ENCODE data around the gene GJA4.

The GJA4 gene

GRCh38 chr1:34822202-34822601, 29.4 kb downstream of the GJA4 start:
- ATAC-seq (ENCODE audit: insufficient read depth, low read depth) = no peak
- H3K4me3 ChIP-seq (ENCODE audit: low read depth in 1 of 2, low read length in 2 of 2) = no peak overlapping the region

GRCh38 chr1:34824817-34825454, 32.1 kb downstream of the GJA4 start:
- TF ChIP-seq CTCF (IDR thresholded peaks at IDR 0.05; ENCODE audit: borderline replicate concordance, extremely low read depth, low read length, poor library complexity, severe bottlenecking) (no peak), EZH2 (IDR thresholded peaks at IDR 0.05; ENCODE audit: borderline replicate concordance, low read depth, low read length, severe bottlenecking) (no peak)

More at GRCh38 chr1:34822202-34822601, 29.4 kb downstream of the GJA4 start:
- Histone ChIP-seq H3K4me2 (ENCODE audit: insufficient read depth, low read length) (no peak overlapping the region), H3K9me3 (ENCODE audit: insufficient read depth, low read length, severe bottlenecking) (no peaks in the 10 kb centered on the region), H3K36me3 (ENCODE audit: insufficient read depth, low read length) (no peaks in the 10 kb centered on the region), H3K27ac (ENCODE audit: low read length) (no peak overlapping the region), H3K9ac (ENCODE audit: low read depth, low read length) (no peak overlapping the region), H3K79me2 (ENCODE audit: insufficient read depth, low read length) (no peaks in the 10 kb centered on the region), H3K27me3 (ENCODE audit: insufficient read depth, low read length, poor library complexity) (no peaks in the 10 kb centered on the region), H4K20me1 (ENCODE audit: insufficient read depth, low read length) (no peaks in the 10 kb centered on the region), H2AFZ (ENCODE audit: low read depth, low read length) (no peak overlapping the region), H3K4me1 (ENCODE audit: insufficient read depth, low read length) (no peaks in the 10 kb centered on the region)
- TF ChIP-seq EZH2 (IDR thresholded peaks at IDR 0.05; ENCODE audit: borderline replicate concordance, low read depth, low read length, severe bottlenecking) (no peak), CTCF (IDR thresholded peaks at IDR 0.05; ENCODE audit: borderline replicate concordance, extremely low read depth, low read length, poor library complexity, severe bottlenecking) (no peak)
- DNase-seq = no peak

GRCh38 chr1:34825455-34826091, 32.8 kb downstream of the GJA4 start:
- Histone ChIP-seq H3K4me2 (ENCODE audit: insufficient read depth, low read length) (no peak overlapping the region), H3K79me2 (ENCODE audit: insufficient read depth, low read length) (no peaks in the 10 kb centered on the region), H3K27me3 (ENCODE audit: insufficient read depth, low read length, poor library complexity) (no peaks in the 10 kb centered on the region), H4K20me1 (ENCODE audit: insufficient read depth, low read length) (0 out of 2 replicates have a peak, but pooled peaks cover 3% of the 10 kb centered on the region), H3K4me3 (ENCODE audit: low read depth in 1 of 2, low read length in 2 of 2) (no peak overlapping the region), H3K9ac (ENCODE audit: low read depth, low read length) (no peak overlapping the region), H3K27ac (ENCODE audit: low read length) (no peak overlapping the region), H2AFZ (ENCODE audit: low read depth, low read length) (no peak overlapping the region), H3K4me1 (ENCODE audit: insufficient read depth, low read length) (no peaks in the 10 kb centered on the region), H3K9me3 (ENCODE audit: insufficient read depth, low read length, severe bottlenecking) (no peaks in the 10 kb centered on the region), H3K36me3 (ENCODE audit: insufficient read depth, low read length) (no peaks in the 10 kb centered on the region)
- DNase-seq = no peak
- ATAC-seq (ENCODE audit: insufficient read depth, low read depth) = no peak
- TF ChIP-seq CTCF (IDR thresholded peaks at IDR 0.05; ENCODE audit: borderline replicate concordance, extremely low read depth, low read length, poor library complexity, severe bottlenecking) (no peak), EZH2 (IDR thresholded peaks at IDR 0.05; ENCODE audit: borderline replicate concordance, low read depth, low read length, severe bottlenecking) (no peak)

More at GRCh38 chr1:34824817-34825454, 32.1 kb downstream of the GJA4 start:
- Histone ChIP-seq H3K9me3 (ENCODE audit: insufficient read depth, low read length, severe bottlenecking) (no peaks in the 10 kb centered on the region), H3K4me1 (ENCODE audit: insufficient read depth, low read length) (no peaks in the 10 kb centered on the region), H4K20me1 (ENCODE audit: insufficient read depth, low read length) (0 out of 2 replicates have a peak, but pooled peaks cover 3% of the 10 kb centered on the region), H3K4me3 (ENCODE audit: low read depth in 1 of 2, low read length in 2 of 2) (no peak overlapping the region), H3K27me3 (ENCODE audit: insufficient read depth, low read length, poor library complexity) (no peaks in the 10 kb centered on the region), H2AFZ (ENCODE audit: low read depth, low read length) (no peak overlapping the region), H3K79me2 (ENCODE audit: insufficient read depth, low read length) (no peaks in the 10 kb centered on the region), H3K27ac (ENCODE audit: low read length) (no peak overlapping the region), H3K9ac (ENCODE audit: low read depth, low read length) (no peak overlapping the region), H3K36me3 (ENCODE audit: insufficient read depth, low read length) (no peaks in the 10 kb centered on the region), H3K4me2 (ENCODE audit: insufficient read depth, low read length) (no peak overlapping the region)
- DNase-seq (no peak), ATAC-seq (ENCODE audit: insufficient read depth, low read depth) (no peak)

Data from DND-41 (cell line).